HG02970 (cell line): Measurements from ENCODE around the gene CDCA4.

Experiments
- ATAC-seq: cut with Tn5 transposase; IDR thresholded peaks from one replicate; pipeline ENCODE4 v1.9.1; 2021; ENCODE audit warnings: mild to moderate bottlenecking, moderate library complexity, moderate number of reproducible peaks; ENCODE audit not compliant: unreplicated experiment, low FRiP score

Gene CDCA4

GRCh38 chr14:105019861-105020814 is 745 bp downstream of the CDCA4 start:
- peak; percentile 25 for ATAC-seq

GRCh38 chr14:105018414-105018813 is 2.5 kb downstream of the CDCA4 start:
- ATAC-seq: no peak

GRCh38 chr14:105015905-105016304 is 5.0 kb downstream of the CDCA4 start:
- no peak for ATAC-seq

- ATAC-seq: no peak
Measured at GRCh38 chr14:105015242-105015641, 5.6 kb downstream of the CDCA4 start.

GRCh38 chr14:105014631-105015030 is 6.3 kb downstream of the CDCA4 start:
- no peak for ATAC-seq

- ATAC-seq: no peak
Measured at GRCh38 chr14:105014032-105014431, 6.9 kb downstream of the CDCA4 start.

GRCh38 chr14:105013150-105013785 is 7.6 kb downstream of the CDCA4 start:
- no peak for ATAC-seq

DNA sequence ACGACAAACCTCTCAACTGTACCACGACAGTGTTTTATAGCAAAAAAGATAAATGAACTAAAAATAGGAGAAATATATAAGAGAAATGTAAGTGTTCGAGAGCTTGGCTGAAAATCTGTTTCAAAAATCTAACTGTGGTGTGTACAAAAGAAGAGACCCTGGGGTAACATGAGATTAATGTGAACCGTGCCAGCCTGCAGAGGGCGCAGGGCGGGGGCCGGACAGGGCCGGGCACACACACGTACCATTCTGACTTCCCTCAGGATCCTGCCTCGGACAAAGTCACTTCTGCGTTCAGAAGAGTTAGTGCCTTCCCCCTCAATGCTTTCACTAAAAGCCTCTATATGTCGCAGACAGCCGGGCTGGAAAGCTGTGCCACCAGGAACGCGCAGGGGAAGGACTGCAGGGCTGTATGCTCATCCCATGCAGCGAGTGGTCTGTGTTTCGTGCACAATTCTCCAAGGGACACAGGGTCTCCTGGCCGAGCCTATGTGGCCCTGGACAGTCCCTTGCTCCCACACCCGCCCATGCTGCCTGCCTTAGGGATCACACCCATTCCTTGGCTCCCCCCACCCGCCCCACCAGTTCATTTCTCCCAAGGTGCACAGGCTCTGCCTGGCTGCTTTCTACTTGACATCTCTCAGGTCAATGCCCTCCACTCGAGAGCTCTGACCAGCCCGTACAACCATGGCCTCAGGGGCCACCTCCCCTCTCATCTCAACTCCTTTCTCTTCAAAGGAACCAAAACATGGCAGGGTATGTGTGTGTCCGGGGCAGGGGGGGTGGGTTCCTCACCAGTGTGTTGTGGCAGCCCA is 8.5 kb downstream of the CDCA4 start:
- no peak for ATAC-seq

DNA sequence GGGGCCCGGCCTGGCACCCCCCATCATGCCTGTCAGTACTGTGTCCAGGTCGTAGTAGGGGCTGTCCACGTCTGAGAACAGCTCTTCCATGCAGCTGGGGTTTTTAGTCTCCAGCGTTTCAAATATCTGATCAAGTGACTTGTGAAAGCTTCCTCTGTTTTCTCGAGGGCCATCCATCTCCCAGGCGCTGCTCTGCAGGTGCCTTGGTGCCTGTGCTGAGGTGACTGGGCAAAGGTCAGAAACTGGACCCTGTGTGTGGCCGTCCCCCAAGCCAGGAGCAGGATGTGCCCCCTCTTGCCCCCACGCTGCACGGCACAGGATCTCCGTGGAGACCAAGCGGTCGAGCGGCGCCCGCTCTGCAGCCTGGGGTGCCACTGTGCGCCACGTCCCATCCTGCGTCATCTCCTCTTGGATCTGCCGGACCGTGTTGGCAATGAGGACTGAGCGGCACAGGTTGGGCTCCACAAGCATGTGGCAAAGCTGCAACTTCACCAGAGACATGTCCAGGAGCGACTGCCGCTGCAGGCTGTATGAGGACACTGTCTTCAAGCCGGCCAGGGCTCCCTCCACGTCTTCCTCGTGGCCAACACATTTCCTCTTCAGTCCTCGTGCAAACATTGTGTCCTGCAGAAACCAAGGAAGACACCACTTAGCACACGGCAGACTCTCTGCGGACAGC is 9.4 kb downstream of the CDCA4 start:
- no peak for ATAC-seq

GRCh38 chr14:105010891-105011291 is 10.0 kb downstream of the CDCA4 start:
- ATAC-seq: no peak

- ATAC-seq: no peak
Measured at GRCh38 chr14:105010106-105010505, 10.8 kb downstream of the CDCA4 start.

DNA sequence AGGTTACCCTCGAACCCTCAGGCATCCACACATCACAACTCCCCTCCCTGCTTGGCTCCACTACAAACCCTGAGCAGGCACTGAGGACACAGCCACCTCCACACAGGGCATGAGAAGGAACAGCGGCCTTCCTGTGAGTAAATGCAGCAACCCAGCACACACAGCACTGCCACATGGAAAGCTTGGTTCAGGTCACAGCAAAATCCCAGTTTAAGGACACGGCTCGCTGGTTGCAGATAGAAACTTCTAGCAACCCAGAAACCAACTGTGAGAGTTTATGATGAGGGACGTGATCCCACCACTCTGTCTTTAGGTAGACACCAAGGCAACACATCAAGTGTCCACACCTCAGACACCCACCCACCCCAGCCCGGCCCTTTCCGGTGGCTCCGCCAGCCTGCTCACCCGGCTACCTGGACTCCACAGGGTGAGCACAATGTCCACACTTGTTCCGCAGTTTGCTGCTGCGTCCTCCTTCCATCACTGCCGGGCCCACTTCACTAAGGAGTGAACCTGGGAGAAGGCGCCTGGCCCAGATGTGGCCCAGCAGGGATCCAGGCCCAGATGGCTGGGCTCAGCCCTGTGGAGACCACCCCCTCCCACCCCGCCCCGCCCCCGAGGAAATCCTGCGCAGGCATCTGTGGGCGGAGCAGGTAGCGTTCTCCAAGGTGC is 13.2 kb downstream of the CDCA4 start:
- no peak for ATAC-seq

DNA sequence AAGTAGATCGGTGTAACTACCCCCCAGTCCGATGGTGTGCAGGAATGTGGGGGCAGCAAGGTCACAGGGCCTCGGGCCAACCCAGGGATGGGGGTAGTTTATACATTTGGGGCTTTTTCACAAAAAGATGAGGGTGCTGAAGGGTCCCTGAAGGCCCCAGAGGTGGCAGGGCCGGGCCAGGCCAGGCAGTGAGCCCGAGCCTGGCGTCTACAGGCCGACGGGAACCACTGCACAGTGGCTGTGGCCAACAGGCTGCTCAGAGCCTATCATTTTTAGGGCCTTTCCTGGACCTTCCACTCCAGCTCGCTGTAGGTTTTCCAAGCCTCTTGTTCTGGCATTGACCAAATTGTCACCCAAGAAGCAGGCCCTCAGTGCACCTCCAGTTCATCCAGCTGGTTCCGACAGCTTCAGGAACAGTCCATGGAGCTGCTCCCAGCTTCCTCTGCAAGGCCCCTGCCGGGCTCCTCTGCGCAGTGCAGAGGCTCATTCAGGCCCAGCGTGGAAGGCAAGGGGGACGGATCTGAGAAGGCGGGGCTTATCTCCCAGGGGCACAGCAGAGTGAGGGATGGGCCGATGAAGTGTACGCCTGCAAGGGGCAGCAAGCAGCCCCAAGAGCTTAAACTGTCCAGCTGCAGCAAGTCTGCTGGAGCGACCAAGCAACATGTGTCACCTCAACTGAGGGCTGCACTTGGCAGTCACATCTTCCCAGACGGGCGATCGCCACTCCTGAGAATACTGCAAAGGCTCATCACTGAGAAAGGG is 13.9 kb downstream of the CDCA4 start:
- no peak for ATAC-seq

GRCh38 chr14:105005929-105006830 is 14.7 kb downstream of the CDCA4 start:
- no peak for ATAC-seq

- ATAC-seq: no peak
Measured at GRCh38 chr14:105005329-105005928, 15.5 kb downstream of the CDCA4 start.

GRCh38 chr14:104999361-104999760 is 21.5 kb downstream of the CDCA4 start:
- ATAC-seq: no peak

DNA sequence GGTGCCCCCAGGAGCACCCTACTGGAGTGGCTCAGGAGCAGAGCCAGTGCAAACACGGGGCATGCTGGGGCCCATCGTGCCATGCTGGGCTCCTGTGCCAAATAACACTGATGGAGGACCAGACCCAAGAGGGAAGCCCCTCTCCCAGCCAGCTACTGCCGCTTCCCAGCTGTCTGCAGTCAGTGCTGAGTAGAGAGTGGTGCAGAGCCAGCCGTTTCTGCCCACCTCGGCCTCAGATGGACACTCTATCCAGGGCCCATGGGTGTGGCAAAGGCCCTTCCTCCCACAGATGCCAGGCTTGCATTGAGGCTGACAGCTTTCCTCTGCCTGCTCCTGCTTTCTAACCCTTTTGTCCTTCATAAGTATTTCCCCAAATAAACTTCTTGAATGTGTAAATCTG is 22.1 kb downstream of the CDCA4 start:
- ATAC-seq: no peak

GRCh38 chr14:104996483-104996882 is 24.4 kb downstream of the CDCA4 start:
- ATAC-seq: no peak
